GM21737 (cell line): Measurements from ENCODE around the gene C5AR1.
"Not testable (repeated sequence)": the region's sequence is repeated elsewhere in the genome, so short reads cannot be mapped to it uniquely, and the experiment has no call there.

ENCODE experiments used
- ATAC-seq: cut with Tn5 transposase; IDR thresholded peaks from one replicate; pipeline ENCODE4 v1.9.1; 2021; ENCODE audit warnings: mild to moderate bottlenecking, moderate library complexity; ENCODE audit not compliant: unreplicated experiment

The C5AR1 gene

GRCh38 chr19:47283405-47284059 lies 26.1 kb upstream of the C5AR1 start:
- ATAC-seq: no peak

GRCh38 chr19:47284324-47284899 lies 25.2 kb upstream of the C5AR1 start:
- ATAC-seq: no peak

- no peak for ATAC-seq
Measured at GRCh38 chr19:47296036-47296435, 13.6 kb upstream of the C5AR1 start.

- not testable (repeated sequence) for ATAC-seq
Measured at GRCh38 chr19:47300867-47301266, 8.8 kb upstream of the C5AR1 start.

GRCh38 chr19:47302249-47302648 lies 7.4 kb upstream of the C5AR1 start:
- ATAC-seq: no peak

- no peak for ATAC-seq
Measured at GRCh38 chr19:47303966-47304365, 5.7 kb upstream of the C5AR1 start.

- no peak for ATAC-seq
Measured at GRCh38 chr19:47305309-47305751, 4.3 kb upstream of the C5AR1 start.

- no peak for ATAC-seq
Measured at GRCh38 chr19:47306303-47306702, 3.4 kb upstream of the C5AR1 start.

GRCh38 chr19:47309038-47309437 lies 623 bp upstream of the C5AR1 start:
- no peak for ATAC-seq

GRCh38 chr19:47310323-47310722 lies 662 bp downstream of the C5AR1 start:
- no peak for ATAC-seq

GRCh38 chr19:47310819-47311218 lies 1.2 kb downstream of the C5AR1 start:
- ATAC-seq: no peak

- ATAC-seq: no peak
Measured at GRCh38 chr19:47312366-47313006, 2.8 kb downstream of the C5AR1 start.

GRCh38 chr19:47313754-47314295 lies 4.2 kb downstream of the C5AR1 start:
- no peak for ATAC-seq

GRCh38 chr19:47315125-47315821 lies 5.6 kb downstream of the C5AR1 start:
- no peak for ATAC-seq

GRCh38 chr19:47316513-47316912 lies 6.9 kb downstream of the C5AR1 start:
- ATAC-seq: no peak

GRCh38 chr19:47319923-47320871 lies 10.5 kb downstream of the C5AR1 start:
- ATAC-seq: no peak

GRCh38 chr19:47321630-47322029 lies 12.0 kb downstream of the C5AR1 start:
- ATAC-seq: no peak

GRCh38 chr19:47322058-47322457 lies 12.4 kb downstream of the C5AR1 start:
- ATAC-seq: no peak

- ATAC-seq: no peak
Measured at GRCh38 chr19:47323409-47323808, 13.7 kb downstream of the C5AR1 start.

GRCh38 chr19:47323872-47324271 lies 14.2 kb downstream of the C5AR1 start:
- no peak for ATAC-seq
